Activated T-helper 1 cell treated with anti-CD3 and anti-CD28 coated beads, Interleukin-12 subunit alpha, Interleukin-12 subunit beta, Interleukin-2, Interleukin-4 antibody, amounts not matched to agents 30 ng/mL and 10 ng/mL and 1 ng/mL, durations not matched to agents 14 hours and 24 hours and 36 hours (primary cell): ENCODE measurements around the gene KYAT1. TPM values are rescaled to one million over a fixed set of nuclear protein-coding genes. Genes with fewer than 3 reads are reported as not detected.

Experiments used
- DNase-seq: peaks from one replicate; pipeline ENCODE4 v3.0.0; 2021; ENCODE audit warnings: low spot score
- H3K27ac Mint-ChIP-seq: one replicate; pipeline ENCODE4 v1.8.0; 2021; ENCODE audit warnings: mild to moderate bottlenecking, mixed read lengths
- H3K27me3 Mint-ChIP-seq: one replicate; pipeline ENCODE4 v1.8.0; 2022; ENCODE audit warnings: mild to moderate bottlenecking, moderate library complexity, mixed read lengths; ENCODE audit not compliant: insufficient read depth
- H3K36me3 Mint-ChIP-seq: one replicate; pipeline ENCODE4 v1.8.0; 2021; ENCODE audit warnings: low read depth, mixed read lengths
- H3K4me1 Mint-ChIP-seq: one replicate; pipeline ENCODE4 v1.8.0; 2021; ENCODE audit warnings: low read depth, mixed read lengths
- H3K4me3 Mint-ChIP-seq: one replicate; pipeline ENCODE4 v1.8.0; 2021; ENCODE audit warnings: mild to moderate bottlenecking, moderate library complexity, mixed read lengths
- H3K9me3 Mint-ChIP-seq: one replicate; pipeline ENCODE4 v1.8.0; 2021; ENCODE audit warnings: mixed read lengths
- intact Hi-C: fragments of 100-400 bp; cut with micrococcal nuclease; formaldehyde crosslinking; loops from one replicate; pipeline ENCODE4 v1.15.1; 2024
- total RNA-seq: library from RNA; stranded (reverse); gene quantifications from 2 replicates; pipeline ENCODE4 v1.2.3, GENCODE V29; 2022

Gene KYAT1
- 10.6 and 12.2 TPM in 2 replicates for total RNA-seq

DNA sequence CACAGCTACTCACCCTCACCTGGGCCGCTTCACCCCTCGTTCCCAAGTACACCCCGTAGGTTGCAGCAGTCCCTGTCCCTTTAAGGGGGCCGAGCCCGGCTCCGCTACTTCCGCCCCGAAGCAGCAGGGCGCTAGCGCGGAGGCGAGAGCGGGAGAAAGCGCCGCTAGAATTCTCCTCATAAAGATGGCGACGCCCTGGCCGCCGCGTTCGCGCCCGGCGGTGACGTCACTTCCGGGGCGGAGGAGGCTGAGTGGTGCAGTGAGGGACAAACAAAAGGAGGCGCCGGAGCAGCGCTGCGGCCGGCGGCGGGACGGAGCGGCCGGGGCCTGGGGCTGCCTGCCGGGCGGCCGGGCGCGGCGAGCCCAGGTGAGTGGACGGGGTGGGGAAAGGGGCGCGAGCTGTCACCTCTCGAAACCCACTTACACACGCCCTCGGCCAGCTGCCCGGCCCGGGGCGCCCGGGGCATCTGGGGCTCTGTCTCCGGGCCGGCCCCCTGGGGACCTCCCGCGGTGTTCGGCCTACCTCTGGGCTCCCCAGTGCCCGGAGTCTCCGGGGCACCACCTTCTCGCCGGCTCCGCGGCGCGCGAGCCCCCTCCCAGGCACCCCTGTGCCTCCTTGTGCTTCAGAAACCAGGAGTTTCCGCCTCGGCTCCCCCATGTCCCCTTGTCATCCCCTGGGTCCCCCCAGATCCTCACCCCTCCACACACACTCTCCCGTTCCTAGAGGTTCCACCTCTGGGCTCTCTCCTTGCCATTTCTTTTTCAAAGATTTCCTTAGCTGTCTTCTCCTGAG, at the start of gene KYAT1, which contains the start of gene LRRC8A:
TSS of gene KYAT1 (minus strand) at position 67 of the 793 bp plus-strand sequence. CDS start 36,545 bp downstream, outside the sequence.
TSS of gene LRRC8A (plus strand) at position 250 of the 793 bp plus-strand sequence. CDS start 25,032 bp downstream, outside the sequence.
- H3K9me3 Mint-ChIP-seq, result no peaks in the 10 kb centered on the region
- H3K4me3 Mint-ChIP-seq, result peak within 1 kb of the TSS; percentile 96
- peaks cover 2% of the 10 kb centered on the region for H3K27me3 Mint-ChIP-seq
- H3K4me1 Mint-ChIP-seq, result peaks cover 53% of the 10 kb centered on the region
- peaks cover 24% of the 10 kb centered on the region for H3K36me3 Mint-ChIP-seq
- H3K27ac Mint-ChIP-seq, result peak within 1 kb of the TSS; percentile 97
- intact Hi-C loops, result loop anchor here (1.0 to 5.0 kb wide), 17 partner anchors 19 to 945 kb away; partner anchors contain the start of genes COQ4, DOLK, DOLPP1 and DPM2
- peak; percentile 99 for DNase-seq

DNA sequence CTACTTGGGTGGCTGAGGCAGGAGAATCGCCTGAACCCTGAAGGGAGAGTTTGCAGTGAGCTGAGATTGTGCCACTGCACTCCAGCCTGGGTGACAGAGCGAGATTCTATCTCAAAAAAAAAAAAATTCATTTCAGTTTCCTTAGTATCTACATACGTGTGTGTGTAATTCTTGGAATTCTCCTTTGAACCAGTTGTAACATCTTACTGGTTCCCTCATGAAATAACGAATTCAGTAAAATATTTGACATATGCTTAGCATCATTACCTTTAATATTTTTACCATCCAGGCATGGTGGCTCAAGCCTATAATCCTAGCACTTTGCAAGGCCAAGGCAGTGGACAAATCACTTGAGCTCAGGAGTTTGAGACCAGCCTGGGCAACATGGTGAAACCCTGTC, 47.8 kb upstream of the KYAT1 start:
- H3K27me3 Mint-ChIP-seq, result no peaks in the 10 kb centered on the region
- no peaks in the 10 kb centered on the region for H3K36me3 Mint-ChIP-seq
- DNase-seq, result no peak
- no peaks in the 10 kb centered on the region for H3K9me3 Mint-ChIP-seq
- intact Hi-C loops, result loop anchor here (2.0 to 5.0 kb wide), 2 partner anchors 47 to 281 kb away; partner anchors contain the start of genes KYAT1 and LRRC8A
- H3K4me1 Mint-ChIP-seq, result peaks cover 14% of the 10 kb centered on the region
- no peak overlapping the region for H3K27ac Mint-ChIP-seq
- H3K4me3 Mint-ChIP-seq, result no peak overlapping the region

DNA sequence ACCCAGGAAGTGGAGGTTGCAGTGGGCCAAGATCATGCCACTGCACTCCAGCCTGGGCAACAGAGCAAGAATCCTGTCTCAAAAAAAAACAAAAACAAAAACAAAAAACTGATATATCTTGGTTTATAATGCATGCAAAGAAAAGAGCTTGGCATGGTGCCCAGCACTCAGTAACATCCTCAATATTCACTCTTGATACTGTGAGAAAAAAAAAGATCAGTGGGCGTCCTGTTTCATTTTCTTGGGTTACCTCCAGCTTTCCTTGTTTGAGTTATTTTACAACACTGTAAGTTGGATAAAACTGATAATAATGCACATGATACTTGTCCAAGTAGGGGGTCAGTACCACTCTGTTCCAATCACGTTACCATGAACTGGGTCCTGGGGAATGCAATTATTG, 46.9 kb upstream of the KYAT1 start:
- intact Hi-C loops, result loop anchor here (1.0 to 5.0 kb wide), 4 partner anchors 46 to 280 kb away; partner anchors contain the start of genes KYAT1 and LRRC8A
- no peaks in the 10 kb centered on the region for H3K9me3 Mint-ChIP-seq
- H3K4me3 Mint-ChIP-seq, result no peak overlapping the region
- peaks cover 14% of the 10 kb centered on the region for H3K4me1 Mint-ChIP-seq
- no peaks in the 10 kb centered on the region for H3K27me3 Mint-ChIP-seq
- H3K27ac Mint-ChIP-seq, result no peak overlapping the region
- no peak for DNase-seq
- H3K36me3 Mint-ChIP-seq, result no peaks in the 10 kb centered on the region

DNA sequence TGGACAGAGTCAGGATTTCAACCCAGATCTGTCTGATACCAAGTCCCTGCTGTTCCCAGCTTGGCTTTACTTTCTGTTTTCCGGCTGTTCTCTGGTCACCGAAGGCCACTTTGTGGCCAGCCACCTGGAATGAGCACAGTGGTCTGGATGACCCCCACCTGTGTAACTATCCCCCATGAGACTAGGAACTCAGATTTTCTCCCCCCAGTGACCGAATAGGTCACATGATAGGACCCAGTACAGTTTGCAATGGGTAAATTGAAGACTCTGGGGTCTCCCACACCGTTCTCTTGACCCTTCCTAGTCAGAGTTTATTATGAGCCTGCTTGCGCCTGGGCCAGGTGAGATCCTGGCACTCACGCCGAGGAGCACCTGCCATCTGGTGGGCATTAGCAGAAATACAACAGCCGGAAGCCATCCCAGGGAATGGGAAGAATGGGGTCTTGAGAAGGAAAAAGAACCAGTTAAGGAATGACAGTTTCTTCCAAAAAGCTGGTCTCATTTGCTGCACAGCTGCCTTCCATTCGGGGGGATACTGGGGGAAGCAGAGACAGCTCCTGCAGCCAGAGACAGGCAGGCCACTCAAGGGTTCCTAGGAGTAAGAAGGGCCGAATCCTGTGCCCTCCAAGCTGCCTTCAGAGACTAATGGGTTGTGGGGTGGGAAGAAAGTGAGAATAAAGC, 46.1 kb upstream of the KYAT1 start:
- DNase-seq, result peak; percentile 21
- Mint-ChIP-seq H3K4me1 (peaks cover 14% of the 10 kb centered on the region), H3K36me3 (no peaks in the 10 kb centered on the region), H3K27ac (peak overlapping the region; percentile 25), H3K9me3 (no peaks in the 10 kb centered on the region), H3K27me3 (no peaks in the 10 kb centered on the region), H3K4me3 (no peak overlapping the region)
- intact Hi-C loops, result loop anchor here (1.0 to 5.0 kb wide), 4 partner anchors 46 to 279 kb away; partner anchors contain the start of genes KYAT1 and LRRC8A

DNA sequence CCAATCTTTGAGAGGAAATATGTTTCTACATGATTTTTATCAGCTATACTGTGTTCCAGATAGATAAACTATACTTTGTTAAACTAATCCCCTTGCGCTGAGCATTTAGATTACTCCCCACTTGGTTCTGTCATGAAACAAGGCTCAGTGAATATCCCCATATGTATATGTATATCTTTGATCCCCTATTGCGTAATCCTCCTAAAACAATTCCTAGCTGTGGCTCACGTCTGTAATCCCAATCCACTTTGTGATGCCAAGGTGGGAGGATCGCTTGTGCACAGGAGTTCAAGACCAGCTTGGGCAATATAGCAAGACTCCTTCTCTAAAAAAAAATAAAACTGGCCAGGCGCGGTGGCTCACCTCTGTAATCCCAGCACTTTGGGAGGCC, 41.7 kb upstream of the KYAT1 start:
- no peak overlapping the region for H3K4me3 Mint-ChIP-seq
- H3K36me3 Mint-ChIP-seq, result peaks cover 4% of the 10 kb centered on the region
- no peak for DNase-seq
- H3K27ac Mint-ChIP-seq, result no peak overlapping the region
- peaks cover 20% of the 10 kb centered on the region for H3K4me1 Mint-ChIP-seq
- H3K27me3 Mint-ChIP-seq, result no peaks in the 10 kb centered on the region
- intact Hi-C loops, result no loop called here
- no peaks in the 10 kb centered on the region for H3K9me3 Mint-ChIP-seq

DNA sequence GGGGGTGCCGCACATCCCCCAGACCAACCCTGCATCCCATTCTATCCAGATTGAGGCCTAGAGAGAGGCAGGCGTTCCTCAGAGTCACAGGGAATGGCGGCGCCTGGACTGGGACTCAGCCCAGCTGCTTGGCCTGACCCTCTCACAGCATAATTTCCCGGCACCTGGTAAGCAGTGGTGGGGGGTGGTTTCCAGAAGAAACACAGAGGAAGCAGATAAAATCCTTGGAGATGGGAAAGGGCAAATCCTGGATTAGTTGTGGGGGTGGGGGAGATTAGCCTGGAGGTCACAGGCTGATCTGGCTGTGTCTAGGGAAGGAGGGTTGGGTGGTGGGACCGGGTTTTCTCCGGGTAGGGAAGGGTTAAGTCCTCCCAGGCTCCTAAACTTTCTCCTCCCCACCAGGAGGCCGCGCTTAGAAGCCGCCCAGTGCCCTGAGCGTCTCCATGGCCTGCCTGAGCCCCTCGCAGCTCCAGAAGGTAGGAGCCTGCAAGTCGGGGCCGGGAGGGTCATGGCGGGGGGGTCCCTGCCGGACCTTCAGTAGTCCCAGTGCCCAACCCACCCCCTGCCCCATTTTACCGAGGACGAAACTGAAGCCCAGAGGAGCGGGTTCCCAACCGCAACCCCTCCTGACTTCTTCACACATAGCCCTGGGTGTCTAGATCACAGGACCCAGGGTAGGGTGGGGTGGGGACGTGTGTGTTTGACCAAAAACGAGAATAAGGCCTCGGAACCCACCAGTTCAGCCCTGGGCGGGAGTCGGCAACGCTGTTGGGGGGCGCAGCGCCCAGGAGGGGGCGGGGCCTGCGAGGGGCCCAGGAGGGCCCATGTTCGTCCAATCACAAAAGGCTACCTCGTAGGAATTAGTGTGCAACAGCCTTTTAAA, 40.4 kb upstream of the KYAT1 start:
- Mint-ChIP-seq H3K4me3 (no peak overlapping the region), H3K36me3 (peaks cover 15% of the 10 kb centered on the region), H3K9me3 (no peaks in the 10 kb centered on the region), H3K4me1 (peaks cover 18% of the 10 kb centered on the region), H3K27me3 (no peaks in the 10 kb centered on the region), H3K27ac (no peak overlapping the region)
- intact Hi-C loops, result no loop called here
- DNase-seq, result no peak

DNA sequence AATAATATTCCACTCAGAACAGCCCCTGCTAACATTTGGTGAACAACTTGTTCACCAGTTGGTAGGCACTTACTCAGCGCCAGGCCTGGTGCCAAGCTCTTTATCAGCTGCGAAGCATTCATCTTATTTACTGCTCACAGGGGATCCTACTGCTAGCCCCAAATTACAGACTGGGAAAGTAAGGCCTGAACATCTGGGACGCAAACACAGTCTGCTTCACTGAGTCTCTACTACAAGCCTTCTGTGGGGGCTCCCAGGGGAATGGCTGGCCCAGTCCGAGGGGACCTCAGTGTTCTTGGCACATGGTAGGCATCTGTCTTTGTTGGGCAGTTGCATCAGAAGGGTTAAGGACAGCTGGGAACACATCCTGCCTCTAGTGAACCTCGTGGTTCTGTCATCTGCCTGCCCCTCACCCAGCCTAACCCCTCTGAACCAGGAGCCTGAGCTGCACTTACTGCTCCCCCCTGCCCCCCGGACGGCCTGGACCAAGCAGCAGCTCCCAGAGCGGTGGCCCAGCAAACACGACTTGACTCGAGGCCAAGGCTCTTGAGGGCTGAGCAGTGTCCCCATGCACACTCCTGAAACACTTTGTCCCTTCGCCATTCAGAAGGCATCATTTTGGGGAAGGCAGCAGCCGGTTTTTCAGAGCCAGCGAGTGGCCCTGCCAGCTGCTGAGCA, 38.8 kb upstream of the KYAT1 start, which contains the start of gene PHYHD1:
TSS of gene PHYHD1 (plus strand) at position 602 of the 678 bp plus-strand sequence. CDS start 1,342 bp downstream, outside the sequence.
- Mint-ChIP-seq H3K27me3 (no peaks in the 10 kb centered on the region), H3K9me3 (no peaks in the 10 kb centered on the region), H3K4me1 (peaks cover 13% of the 10 kb centered on the region), H3K36me3 (peaks cover 24% of the 10 kb centered on the region), H3K27ac (no peak within 1 kb of the TSS), H3K4me3 (no peak within 1 kb of the TSS)
- intact Hi-C loops, result no loop called here
- DNase-seq, result no peak

DNA sequence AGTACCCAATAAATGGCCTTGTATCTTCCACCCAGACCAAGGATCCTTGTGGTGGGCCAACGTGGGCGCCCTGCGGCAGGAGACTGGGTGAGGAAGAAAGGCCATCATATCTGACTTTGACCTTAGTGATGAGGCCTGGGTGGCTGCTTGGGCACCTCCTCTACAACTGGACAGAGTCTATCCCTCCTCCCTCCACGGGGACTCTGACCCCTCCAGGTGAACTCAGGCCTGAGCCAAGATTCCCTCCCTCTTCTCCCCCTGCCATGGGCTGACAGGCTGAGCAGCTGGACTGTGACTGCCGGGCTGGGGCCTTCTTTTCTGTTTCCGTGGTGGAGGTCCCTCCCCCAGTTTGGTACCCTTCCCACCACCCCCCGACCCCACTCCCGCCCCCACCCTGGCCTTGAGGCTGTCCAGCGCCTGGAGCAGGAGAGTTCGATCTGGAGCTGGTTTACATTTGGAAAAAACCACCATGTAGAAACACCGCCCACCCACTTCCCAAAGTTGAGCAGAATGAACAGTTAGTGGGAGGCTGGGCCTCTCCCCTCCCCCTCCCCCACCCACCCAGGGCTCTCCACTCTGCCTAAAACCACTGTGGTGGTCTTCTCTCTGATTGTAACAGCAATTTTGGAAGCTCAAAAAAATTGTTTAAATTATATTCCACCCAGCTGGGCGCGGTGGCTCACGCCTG, 37.8 kb upstream of the KYAT1 start:
- intact Hi-C loops, result no loop called here
- H3K27me3 Mint-ChIP-seq, result no peaks in the 10 kb centered on the region
- H3K9me3 Mint-ChIP-seq, result no peaks in the 10 kb centered on the region
- peaks cover 18% of the 10 kb centered on the region for H3K4me1 Mint-ChIP-seq
- no peak for DNase-seq
- H3K27ac Mint-ChIP-seq, result peak overlapping the region; percentile 40
- H3K36me3 Mint-ChIP-seq, result peaks cover 24% of the 10 kb centered on the region
- no peak overlapping the region for H3K4me3 Mint-ChIP-seq

DNA sequence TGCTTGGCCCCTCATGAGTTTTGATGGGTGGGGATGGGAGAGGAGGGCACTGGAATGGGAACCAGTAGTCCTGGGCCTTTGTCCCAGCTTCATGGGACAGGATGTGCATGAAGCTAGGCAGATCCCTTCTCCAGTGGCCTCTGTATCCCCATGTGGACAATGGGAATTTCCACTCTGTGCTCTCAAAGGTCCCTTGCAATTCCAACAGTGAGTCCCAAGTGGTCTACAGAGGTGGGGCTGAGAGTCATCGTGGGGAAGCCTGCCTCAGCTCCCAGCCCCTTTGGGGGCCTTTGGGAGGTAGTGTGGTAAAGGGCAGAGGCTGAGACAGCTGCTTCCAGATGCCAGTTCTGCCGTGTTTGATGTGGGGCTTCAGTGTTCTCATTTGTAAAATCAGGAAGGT, 37.2 kb upstream of the KYAT1 start:
- no peaks in the 10 kb centered on the region for H3K9me3 Mint-ChIP-seq

DNA sequence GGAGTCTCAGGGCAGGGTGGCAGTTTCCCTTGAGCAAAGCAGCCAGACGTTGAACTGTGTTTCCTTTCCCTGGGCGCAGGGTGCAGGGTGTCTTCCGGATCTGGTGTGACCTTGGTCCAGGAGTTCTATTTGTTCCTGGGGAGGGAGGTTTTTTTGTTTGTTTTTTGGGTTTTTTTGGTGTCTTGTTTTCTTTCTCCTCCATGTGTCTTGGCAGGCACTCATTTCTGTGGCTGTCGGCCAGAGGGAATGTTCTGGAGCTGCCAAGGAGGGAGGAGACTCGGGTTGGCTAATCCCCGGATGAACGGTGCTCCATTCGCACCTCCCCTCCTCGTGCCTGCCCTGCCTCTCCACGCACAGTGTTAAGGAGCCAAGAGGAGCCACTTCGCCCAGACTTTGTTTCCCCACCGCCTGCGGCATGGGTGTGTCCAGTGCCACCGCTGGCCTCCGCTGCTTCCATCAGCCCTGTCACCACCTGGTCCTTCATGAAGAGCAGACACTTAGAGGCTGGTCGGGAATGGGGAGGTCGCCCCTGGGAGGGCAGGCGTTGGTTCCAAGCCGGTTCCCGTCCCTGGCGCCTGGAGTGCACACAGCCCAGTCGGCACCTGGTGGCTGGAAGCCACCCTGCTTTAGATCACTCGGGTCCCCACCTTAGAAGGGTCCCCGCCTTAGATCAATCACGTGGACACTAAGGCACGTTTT, 35.5 kb upstream of the KYAT1 start:
- peaks cover 38% of the 10 kb centered on the region for H3K4me1 Mint-ChIP-seq
- H3K27me3 Mint-ChIP-seq, result no peaks in the 10 kb centered on the region
- H3K9me3 Mint-ChIP-seq, result no peaks in the 10 kb centered on the region
- no peak for DNase-seq
- intact Hi-C loops, result no loop called here
- H3K27ac Mint-ChIP-seq, result no peak overlapping the region
- peaks cover 36% of the 10 kb centered on the region for H3K36me3 Mint-ChIP-seq
- H3K4me3 Mint-ChIP-seq, result no peak overlapping the region

More for the DNA sequence above, 37.2 kb upstream of the KYAT1 start:
- intact Hi-C loops, result no loop called here
- Mint-ChIP-seq H3K27me3 (no peaks in the 10 kb centered on the region), H3K4me3 (no peak overlapping the region), H3K27ac (peak overlapping the region; percentile 40), H3K36me3 (peaks cover 27% of the 10 kb centered on the region), H3K4me1 (peaks cover 22% of the 10 kb centered on the region)
- DNase-seq, result no peak

DNA sequence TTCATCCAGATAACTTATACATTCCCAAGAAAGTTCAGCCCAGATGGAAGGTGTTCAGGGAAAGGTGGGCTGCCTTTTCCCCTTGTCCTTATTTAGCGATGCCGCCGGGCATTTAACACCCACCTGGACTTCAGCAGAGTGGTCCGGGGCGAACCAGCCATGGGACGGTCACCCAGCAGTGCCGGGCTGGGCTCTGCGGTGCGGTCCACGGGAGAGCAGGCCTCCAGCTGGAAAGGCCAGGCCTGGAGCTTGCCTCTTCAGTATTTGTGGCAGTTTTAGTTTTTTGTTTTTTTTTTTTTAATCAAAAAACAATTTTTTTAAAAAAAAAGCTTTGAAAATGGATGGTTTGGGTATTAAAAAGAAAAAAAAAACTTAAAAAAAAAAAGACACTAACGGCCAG, 35.0 kb upstream of the KYAT1 start:
- intact Hi-C loops, result no loop called here
- peak overlapping the region; percentile 31 for H3K27ac Mint-ChIP-seq
- no peaks in the 10 kb centered on the region for H3K9me3 Mint-ChIP-seq
- H3K36me3 Mint-ChIP-seq, result peaks cover 38% of the 10 kb centered on the region
- H3K4me1 Mint-ChIP-seq, result peaks cover 42% of the 10 kb centered on the region
- DNase-seq, result no peak
- no peak overlapping the region for H3K4me3 Mint-ChIP-seq
- no peaks in the 10 kb centered on the region for H3K27me3 Mint-ChIP-seq
